ENCODE data around the gene DNM2.

GRCh38 chr19:10756371-10756770 is 38.5 kb downstream of the DNM2 start:
- no peak for TF ChIP-seq EZH2 (IDR thresholded peaks at IDR 0.05; ENCODE audit: insufficient read depth, poor library complexity, severe bottlenecking)
- no peak for TF ChIP-seq EZH2phosphoT487 (IDR thresholded peaks at IDR 0.05; ENCODE audit: insufficient read depth, low read depth)
